ENCODE data around the gene ARHGAP30. TPM values are rescaled to one million over a fixed set of nuclear protein-coding genes. Genes with fewer than 3 reads are reported as not detected.

Gene ARHGAP30
- total RNA-seq, 2 donors from 2014 or later = 192 to 198 TPM

DNA sequence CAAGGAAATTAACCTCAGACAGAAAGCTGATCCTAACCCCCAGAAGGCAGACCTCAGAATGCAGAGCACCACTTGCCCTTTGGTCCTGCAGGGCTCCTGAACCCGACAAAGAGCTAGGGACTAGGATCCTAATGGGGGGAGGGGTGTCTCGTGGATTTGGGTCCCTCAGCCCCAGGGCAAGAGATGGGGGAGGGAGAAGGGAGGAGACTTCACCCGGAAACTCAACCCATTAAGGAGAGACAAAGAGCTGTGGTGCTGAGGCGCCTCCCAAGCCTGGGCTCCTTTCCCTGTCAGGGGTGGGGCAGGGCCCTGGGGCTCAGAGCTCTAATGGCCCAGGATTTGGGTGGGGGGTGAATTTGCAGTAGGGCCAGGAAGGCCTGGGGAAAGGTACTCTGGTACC, 16.8 kb upstream of the ARHGAP30 start:
- DNase-seq (no peak), ATAC-seq (replicated peaks in 1 of 2) (no peak)
- no peak overlapping the region for H3K27ac Mint-ChIP-seq
- H3K27me3 Mint-ChIP-seq (ENCODE audit: low read depth) = no peaks in the 10 kb centered on the region
- no peaks in the 10 kb centered on the region for H3K9me3 Mint-ChIP-seq
- H3K4me3 Mint-ChIP-seq = no peak overlapping the region
- no peaks in the 10 kb centered on the region for H3K36me3 Mint-ChIP-seq (ENCODE audit: insufficient read depth in 2 of 2)
- peaks cover 34% of the 10 kb centered on the region for H3K4me1 Mint-ChIP-seq (ENCODE audit: low read depth)

GRCh38 chr1:161085165-161085564, 15.5 kb upstream of the ARHGAP30 start:
- no peaks in the 10 kb centered on the region for H3K9me3 Mint-ChIP-seq
- H3K4me3 Mint-ChIP-seq = no peak overlapping the region
- DNase-seq (no peak), ATAC-seq (replicated peaks in 1 of 2) (no peak)
- no peaks in the 10 kb centered on the region for H3K27me3 Mint-ChIP-seq (ENCODE audit: low read depth)
- peaks cover 22% of the 10 kb centered on the region for H3K4me1 Mint-ChIP-seq (ENCODE audit: low read depth)
- H3K27ac Mint-ChIP-seq = no peak overlapping the region
- no peaks in the 10 kb centered on the region for H3K36me3 Mint-ChIP-seq (ENCODE audit: insufficient read depth in 2 of 2)

- H3K4me3 Mint-ChIP-seq = no peak overlapping the region
- DNase-seq (no peak), ATAC-seq (replicated peaks in 1 of 2) (no peak)
- H3K27ac Mint-ChIP-seq = no peak overlapping the region
- H3K36me3 Mint-ChIP-seq (ENCODE audit: insufficient read depth in 2 of 2) = no peaks in the 10 kb centered on the region
- H3K27me3 Mint-ChIP-seq (ENCODE audit: low read depth) = no peaks in the 10 kb centered on the region
- H3K4me1 Mint-ChIP-seq (ENCODE audit: low read depth) = peaks cover 20% of the 10 kb centered on the region
- H3K9me3 Mint-ChIP-seq = no peaks in the 10 kb centered on the region
Measured at GRCh38 chr1:161084597-161084988, 14.9 kb upstream of the ARHGAP30 start.

DNA sequence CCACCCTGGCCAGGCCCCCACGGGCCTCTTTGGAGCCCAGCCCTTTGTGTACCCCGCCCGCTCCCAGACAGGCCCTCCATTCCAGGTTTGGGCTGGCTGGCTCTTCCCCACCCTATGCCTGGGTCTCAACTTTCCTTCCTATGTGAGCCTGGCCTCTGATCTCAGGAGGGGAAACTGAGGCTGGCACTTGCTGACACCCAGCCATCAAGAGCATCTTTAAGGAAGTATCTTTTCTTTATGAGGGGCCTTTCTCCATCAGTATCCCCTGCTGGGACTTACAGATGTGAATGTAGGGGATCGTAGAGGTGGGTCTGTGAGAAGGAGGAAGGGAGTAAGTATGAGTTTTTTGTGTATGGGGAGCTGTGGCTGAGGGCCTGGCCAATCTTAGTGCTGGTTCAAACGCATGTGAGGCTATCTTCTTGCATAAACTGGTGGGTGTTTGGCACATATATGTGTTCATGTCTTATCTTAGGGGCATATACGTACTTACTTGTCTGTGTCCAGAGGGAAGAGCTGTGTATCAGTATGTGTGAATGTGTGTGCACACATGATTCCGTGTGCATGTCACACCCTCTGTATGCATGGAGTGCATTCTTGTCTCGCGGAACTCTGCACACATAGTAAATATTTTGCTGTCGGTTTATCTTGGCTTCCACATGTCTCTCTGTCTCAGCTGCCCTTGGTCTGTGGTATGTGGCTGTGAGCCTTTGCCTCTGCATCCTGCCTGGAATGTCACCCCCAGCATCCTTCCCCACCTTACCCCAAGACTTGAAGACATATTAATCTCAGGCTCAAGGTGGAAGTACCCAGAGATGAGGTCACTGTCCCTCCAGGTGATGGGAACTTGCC, 14.3 kb upstream of the ARHGAP30 start:
- H3K4me3 Mint-ChIP-seq = no peak overlapping the region
- DNase-seq = no peak
- H3K36me3 Mint-ChIP-seq (ENCODE audit: insufficient read depth in 2 of 2) = no peaks in the 10 kb centered on the region
- peaks cover 17% of the 10 kb centered on the region for H3K4me1 Mint-ChIP-seq (ENCODE audit: low read depth)
- ATAC-seq (replicated peaks in 1 of 2) = no peak
- no peaks in the 10 kb centered on the region for H3K27me3 Mint-ChIP-seq (ENCODE audit: low read depth)
- no peak overlapping the region for H3K27ac Mint-ChIP-seq
- H3K9me3 Mint-ChIP-seq = no peaks in the 10 kb centered on the region

DNA sequence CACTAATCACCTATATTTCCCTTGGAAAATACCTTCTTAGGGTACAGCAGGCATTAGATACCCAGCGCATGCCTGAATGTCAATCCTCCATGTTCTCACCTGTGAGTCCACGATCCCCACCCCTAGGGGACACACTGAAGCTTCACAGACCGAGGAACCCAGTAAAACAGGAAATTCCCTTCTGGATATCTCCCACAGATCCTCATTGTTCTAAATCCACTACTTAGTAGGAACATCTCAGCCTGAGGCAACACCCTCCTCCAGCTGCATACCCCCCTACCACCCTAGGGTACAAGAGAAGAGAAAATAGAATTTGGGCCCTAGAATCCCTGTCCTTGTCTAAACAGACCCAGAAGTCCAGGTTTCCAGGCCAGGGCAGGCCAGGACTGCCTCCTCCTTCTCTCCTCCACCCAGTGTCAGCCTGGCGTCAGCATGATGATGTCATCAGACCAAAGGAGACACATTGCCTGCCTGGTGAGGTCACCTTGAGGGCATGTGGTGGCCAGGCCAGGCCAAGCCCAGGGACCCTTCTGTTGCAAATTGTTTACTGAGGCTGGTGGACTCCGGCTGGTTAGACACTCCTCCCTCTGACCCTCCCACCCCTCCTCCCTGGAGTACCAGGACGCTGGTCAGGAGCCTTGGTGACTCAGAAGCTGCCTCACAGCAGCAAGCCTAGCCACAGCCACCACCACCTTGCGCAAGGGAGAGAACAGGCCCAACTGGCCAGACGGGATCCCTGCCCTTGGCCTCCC, 13.5 kb upstream of the ARHGAP30 start:
- peak in 1 of 2 donors; percentile 23 for DNase-seq
- Mint-ChIP-seq H3K4me3 (no peak overlapping the region), H3K9me3 (no peaks in the 10 kb centered on the region), H3K27me3 (ENCODE audit: low read depth) (no peaks in the 10 kb centered on the region), H3K4me1 (ENCODE audit: low read depth) (peaks cover 13% of the 10 kb centered on the region), H3K27ac (no peak overlapping the region), H3K36me3 (ENCODE audit: insufficient read depth in 2 of 2) (no peaks in the 10 kb centered on the region)
- peak; percentile 36 to 61 for ATAC-seq (replicated peaks in 1 of 2)

DNA sequence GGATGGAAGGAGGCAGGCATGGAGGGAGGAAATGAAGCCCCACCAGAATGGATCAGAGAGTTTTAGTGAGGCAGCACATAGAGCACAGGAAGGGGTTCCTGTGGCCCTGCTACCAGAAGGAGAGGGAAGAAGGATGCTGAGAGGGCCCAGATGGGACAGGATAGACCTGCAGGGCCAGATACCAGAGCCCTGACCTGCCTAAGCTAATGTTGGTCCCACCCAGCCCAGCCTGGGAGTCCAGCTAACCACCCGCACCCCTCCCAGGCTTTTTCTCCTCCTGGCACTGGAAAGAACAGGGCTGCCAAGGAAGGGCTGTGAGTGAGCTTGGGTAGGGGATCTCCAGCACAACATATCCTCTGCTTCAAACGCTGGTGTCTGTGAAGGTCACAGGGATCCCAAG, 12.8 kb upstream of the ARHGAP30 start:
- no peak overlapping the region for H3K4me3 Mint-ChIP-seq
- DNase-seq (no peak), ATAC-seq (replicated peaks in 1 of 2) (no peak)
- peaks cover 7% of the 10 kb centered on the region for H3K4me1 Mint-ChIP-seq (ENCODE audit: low read depth)
- H3K36me3 Mint-ChIP-seq (ENCODE audit: insufficient read depth in 2 of 2) = no peaks in the 10 kb centered on the region
- H3K27ac Mint-ChIP-seq = no peak overlapping the region
- no peaks in the 10 kb centered on the region for H3K27me3 Mint-ChIP-seq (ENCODE audit: low read depth)
- H3K9me3 Mint-ChIP-seq = no peaks in the 10 kb centered on the region

GRCh38 chr1:161081519-161081918, 11.8 kb upstream of the ARHGAP30 start:
- no peaks in the 10 kb centered on the region for H3K36me3 Mint-ChIP-seq (ENCODE audit: insufficient read depth in 2 of 2)
- H3K9me3 Mint-ChIP-seq = no peaks in the 10 kb centered on the region
- peaks cover 5% of the 10 kb centered on the region for H3K4me1 Mint-ChIP-seq (ENCODE audit: low read depth)
- H3K27me3 Mint-ChIP-seq (ENCODE audit: low read depth) = no peaks in the 10 kb centered on the region
- ATAC-seq (replicated peaks in 1 of 2) = no peak
- no peak for DNase-seq
- no peak overlapping the region for H3K4me3 Mint-ChIP-seq
- no peak overlapping the region for H3K27ac Mint-ChIP-seq

GRCh38 chr1:161080441-161081405, 11.0 kb upstream of the ARHGAP30 start:
- no peak overlapping the region for H3K4me3 Mint-ChIP-seq
- H3K27ac Mint-ChIP-seq = no peak overlapping the region
- ATAC-seq (replicated peaks in 1 of 2) = peak in 1 of 2 donors; percentile 36
- H3K27me3 Mint-ChIP-seq (ENCODE audit: low read depth) = no peaks in the 10 kb centered on the region
- H3K9me3 Mint-ChIP-seq = no peaks in the 10 kb centered on the region
- DNase-seq = no peak
- peaks cover 5% of the 10 kb centered on the region for H3K4me1 Mint-ChIP-seq (ENCODE audit: low read depth)
- H3K36me3 Mint-ChIP-seq (ENCODE audit: insufficient read depth in 2 of 2) = no peaks in the 10 kb centered on the region

- DNase-seq (no peak), ATAC-seq (replicated peaks in 1 of 2) (peak in 1 of 2 donors; percentile 27)
- H3K4me1 Mint-ChIP-seq (ENCODE audit: low read depth) = peaks cover 5% of the 10 kb centered on the region
- H3K4me3 Mint-ChIP-seq = no peak overlapping the region
- no peak overlapping the region for H3K27ac Mint-ChIP-seq
- no peaks in the 10 kb centered on the region for H3K36me3 Mint-ChIP-seq (ENCODE audit: insufficient read depth in 2 of 2)
- no peaks in the 10 kb centered on the region for H3K9me3 Mint-ChIP-seq
- no peaks in the 10 kb centered on the region for H3K27me3 Mint-ChIP-seq (ENCODE audit: low read depth)
Measured at GRCh38 chr1:161079436-161080110, 9.9 kb upstream of the ARHGAP30 start.

GRCh38 chr1:161077426-161077825, 7.7 kb upstream of the ARHGAP30 start:
- H3K27me3 Mint-ChIP-seq (ENCODE audit: low read depth) = no peaks in the 10 kb centered on the region
- no peak overlapping the region for H3K4me3 Mint-ChIP-seq
- no peaks in the 10 kb centered on the region for H3K9me3 Mint-ChIP-seq
- peaks cover 5% of the 10 kb centered on the region for H3K4me1 Mint-ChIP-seq (ENCODE audit: low read depth)
- H3K27ac Mint-ChIP-seq = no peak overlapping the region
- DNase-seq (no peak), ATAC-seq (replicated peaks in 1 of 2) (no peak)
- no peaks in the 10 kb centered on the region for H3K36me3 Mint-ChIP-seq (ENCODE audit: insufficient read depth in 2 of 2)

DNA sequence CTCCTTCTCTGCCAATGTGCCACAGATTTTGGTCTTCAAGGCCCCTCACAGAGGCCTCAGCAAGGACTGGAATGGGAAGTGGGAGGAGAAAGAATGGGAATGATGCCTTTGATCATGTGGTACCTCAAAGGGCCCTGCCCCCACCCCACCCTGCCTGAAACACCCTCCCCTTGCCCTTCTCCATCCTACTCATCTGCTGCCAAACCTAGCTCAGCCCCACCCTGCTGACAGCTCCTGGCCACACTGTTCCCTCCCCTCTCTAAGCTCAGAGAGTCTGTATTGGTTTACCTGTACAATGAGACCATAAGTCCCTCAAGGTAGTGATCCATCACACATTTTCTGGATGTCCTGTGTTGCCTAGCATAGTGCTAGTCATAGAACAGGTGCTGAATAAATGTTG, 6.7 kb upstream of the ARHGAP30 start:
- no peak for DNase-seq
- Mint-ChIP-seq H3K27ac (no peak overlapping the region), H3K9me3 (no peaks in the 10 kb centered on the region), H3K27me3 (ENCODE audit: low read depth) (no peaks in the 10 kb centered on the region), H3K4me1 (ENCODE audit: low read depth) (peaks cover 13% of the 10 kb centered on the region), H3K36me3 (ENCODE audit: insufficient read depth in 2 of 2) (no peaks in the 10 kb centered on the region), H3K4me3 (no peak overlapping the region)
- ATAC-seq (replicated peaks in 1 of 2) = no peak

GRCh38 chr1:161074676-161075368, 5.1 kb upstream of the ARHGAP30 start:
- Mint-ChIP-seq H3K4me3 (no peak overlapping the region), H3K9me3 (no peaks in the 10 kb centered on the region), H3K36me3 (ENCODE audit: insufficient read depth in 2 of 2) (peaks cover 0 to under 1% of the 10 kb centered on the region in 2 donors), H3K4me1 (ENCODE audit: low read depth) (peaks cover 24% of the 10 kb centered on the region), H3K27ac (no peak overlapping the region), H3K27me3 (ENCODE audit: low read depth) (no peaks in the 10 kb centered on the region)
- DNase-seq (no peak), ATAC-seq (replicated peaks in 1 of 2) (no peak)

Measured in activated T-cell treated with anti-CD3 and anti-CD28 coated beads, Interleukin-2, amount 50 U/mL, for 72 hours (primary cell).